Measurements from ENCODE around the gene AKNA.

Gene AKNA

GRCh38 chr9:114373960-114374730, 13.6 kb downstream of the AKNA start:
- TF ChIP-seq CTCF (IDR thresholded peaks at IDR 0.05; ENCODE audit: poor library complexity, severe bottlenecking): no peak
- Histone ChIP-seq H3K36me3 (ENCODE audit: low read depth) (no peaks in the 10 kb centered on the region), H3K27ac (ENCODE audit: poor library complexity, severe bottlenecking) (no peak overlapping the region), H3K9me3 (ENCODE audit: severe bottlenecking) (no peaks in the 10 kb centered on the region), H3K4me1 (ENCODE audit: insufficient read depth, poor library complexity, severe bottlenecking) (peaks cover 17% of the 10 kb centered on the region), H3K4me3 (ENCODE audit: severe bottlenecking) (no peak overlapping the region), H3K27me3 (ENCODE audit: insufficient read depth, poor library complexity, severe bottlenecking) (no peaks in the 10 kb centered on the region)
- ATAC-seq (ENCODE audit: low read depth) (no peak), DNase-seq (ENCODE audit: low spot score) (no peak)

DNA sequence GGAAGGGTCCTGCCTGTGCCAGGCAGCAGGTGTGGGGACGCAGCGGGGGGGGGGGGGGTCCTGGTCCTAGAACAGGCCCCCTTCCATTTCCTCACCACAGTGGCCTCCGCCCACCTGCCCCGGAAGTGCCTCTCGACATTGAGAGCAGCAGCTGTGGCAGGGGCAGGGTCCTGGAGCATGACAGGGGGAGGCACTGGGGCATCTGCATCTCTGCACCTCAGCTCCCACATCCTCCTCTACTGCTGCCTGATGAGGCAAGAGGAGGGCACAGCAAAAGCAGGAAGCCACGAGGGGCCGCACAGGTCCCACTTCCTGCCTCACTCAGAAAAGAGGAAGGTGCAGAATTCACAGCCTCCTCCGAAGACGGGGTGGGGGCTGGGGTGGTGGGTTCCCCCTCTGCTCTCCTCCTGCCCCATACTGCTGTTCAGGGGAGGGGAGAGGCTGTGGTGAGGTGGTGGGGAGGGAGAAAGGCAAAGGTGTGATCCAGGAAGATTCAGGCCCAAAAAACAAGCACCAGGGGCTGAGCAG, 14.8 kb downstream of the AKNA start:
- H3K27ac ChIP-seq (ENCODE audit: poor library complexity, severe bottlenecking): peak overlapping the region; percentile 81
- no peak overlapping the region for H3K4me3 ChIP-seq (ENCODE audit: severe bottlenecking)
- H3K36me3 ChIP-seq (ENCODE audit: low read depth): no peaks in the 10 kb centered on the region
- TF ChIP-seq CTCF (IDR thresholded peaks at IDR 0.05; ENCODE audit: poor library complexity, severe bottlenecking): no peak
- peaks cover 17% of the 10 kb centered on the region for H3K4me1 ChIP-seq (ENCODE audit: insufficient read depth, poor library complexity, severe bottlenecking)
- no peaks in the 10 kb centered on the region for H3K9me3 ChIP-seq (ENCODE audit: severe bottlenecking)
- DNase-seq (ENCODE audit: low spot score) (no peak), ATAC-seq (ENCODE audit: low read depth) (no peak)
- no peaks in the 10 kb centered on the region for H3K27me3 ChIP-seq (ENCODE audit: insufficient read depth, poor library complexity, severe bottlenecking)

- no peak for TF ChIP-seq CTCF (IDR thresholded peaks at IDR 0.05; ENCODE audit: poor library complexity, severe bottlenecking)
- peaks cover 17% of the 10 kb centered on the region for H3K4me1 ChIP-seq (ENCODE audit: insufficient read depth, poor library complexity, severe bottlenecking)
- H3K9me3 ChIP-seq (ENCODE audit: severe bottlenecking): no peaks in the 10 kb centered on the region
- no peaks in the 10 kb centered on the region for H3K36me3 ChIP-seq (ENCODE audit: low read depth)
- ATAC-seq (ENCODE audit: low read depth) (peak; percentile 85), DNase-seq (ENCODE audit: low spot score) (no peak)
- H3K27ac ChIP-seq (ENCODE audit: poor library complexity, severe bottlenecking): peak overlapping the region; percentile 81
- no peaks in the 10 kb centered on the region for H3K27me3 ChIP-seq (ENCODE audit: insufficient read depth, poor library complexity, severe bottlenecking)
- no peak overlapping the region for H3K4me3 ChIP-seq (ENCODE audit: severe bottlenecking)
These were observed 15.5 kb downstream of the AKNA start for GRCh38 chr9:114371973-114372917.

DNA sequence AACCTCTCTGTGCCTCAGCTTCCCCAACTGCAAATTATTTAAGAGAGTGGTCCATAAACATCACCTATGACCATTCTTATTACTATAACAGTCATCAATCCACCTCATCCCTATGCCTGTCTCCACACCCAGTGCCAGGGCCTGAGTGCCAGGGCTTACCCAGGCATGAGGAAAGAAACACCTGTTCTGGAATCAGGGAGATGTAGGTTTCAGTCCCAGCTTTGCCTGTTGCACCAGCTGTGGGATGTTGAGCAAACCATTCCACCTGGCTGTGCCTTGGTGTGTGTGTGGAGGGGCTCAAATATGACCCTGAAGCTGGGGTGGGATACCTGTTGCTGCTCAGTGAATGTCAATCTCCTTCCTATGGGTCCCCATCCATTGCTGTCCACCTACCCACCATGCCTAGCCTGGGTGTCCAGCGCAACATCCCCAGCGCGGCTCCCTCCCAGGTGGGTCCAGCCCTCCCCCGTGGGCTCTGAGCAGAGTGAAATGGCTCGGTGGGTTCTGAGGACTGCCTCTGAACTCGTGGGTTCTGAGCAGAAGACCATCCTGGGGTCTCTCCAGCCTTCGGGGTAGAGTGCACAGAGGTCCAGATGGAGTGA, 16.3 kb downstream of the AKNA start:
- Histone ChIP-seq H3K4me1 (ENCODE audit: insufficient read depth, poor library complexity, severe bottlenecking) (peaks cover 21% of the 10 kb centered on the region), H3K27me3 (ENCODE audit: insufficient read depth, poor library complexity, severe bottlenecking) (no peaks in the 10 kb centered on the region), H3K4me3 (ENCODE audit: severe bottlenecking) (no peak overlapping the region), H3K9me3 (ENCODE audit: severe bottlenecking) (no peaks in the 10 kb centered on the region), H3K36me3 (ENCODE audit: low read depth) (no peaks in the 10 kb centered on the region; the same call in 1 of the 2 replicates), H3K27ac (ENCODE audit: poor library complexity, severe bottlenecking) (peak overlapping the region; percentile 81)
- TF ChIP-seq CTCF (IDR thresholded peaks at IDR 0.05; ENCODE audit: poor library complexity, severe bottlenecking): no peak
- no peak for ATAC-seq (ENCODE audit: low read depth)
- no peak for DNase-seq (ENCODE audit: low spot score)
